HG02840 (cell line): ENCODE measurements around the gene MUC2.

Source experiments
- ATAC-seq: cut with Tn5 transposase; IDR thresholded peaks from one replicate; pipeline ENCODE4 v1.9.1; 2021; ENCODE audit warnings: mild to moderate bottlenecking, moderate library complexity, moderate number of reproducible peaks; ENCODE audit not compliant: unreplicated experiment, low FRiP score

The MUC2 gene

GRCh38 chr11:1085440-1086170 is 10.9 kb downstream of the MUC2 start:
- no peak for ATAC-seq

- no peak for ATAC-seq
Observed at GRCh38 chr11:1086171-1087102, 11.8 kb downstream of the MUC2 start.

- ATAC-seq, result no peak
Observed at GRCh38 chr11:1087279-1087960, 12.7 kb downstream of the MUC2 start.

- no peak for ATAC-seq
Observed at GRCh38 chr11:1087961-1088926, 13.6 kb downstream of the MUC2 start.

- no peak for ATAC-seq
Observed at GRCh38 chr11:1088927-1089737, 14.5 kb downstream of the MUC2 start.

- no peak for ATAC-seq
Observed at GRCh38 chr11:1089738-1090599, 15.3 kb downstream of the MUC2 start.

- no peak for ATAC-seq
Observed at GRCh38 chr11:1090600-1091331, 16.1 kb downstream of the MUC2 start.

GRCh38 chr11:1091332-1092083 is 16.8 kb downstream of the MUC2 start:
- no peak for ATAC-seq

- ATAC-seq, result no peak
Observed at GRCh38 chr11:1092145-1092670, 17.5 kb downstream of the MUC2 start.

GRCh38 chr11:1092919-1093318 is 18.2 kb downstream of the MUC2 start:
- no peak for ATAC-seq

- ATAC-seq, result no peak
Observed at GRCh38 chr11:1099519-1100355, 25.1 kb downstream of the MUC2 start.

GRCh38 chr11:1100417-1101245 is 26.0 kb downstream of the MUC2 start:
- no peak for ATAC-seq

- no peak for ATAC-seq
Observed at GRCh38 chr11:1101318-1102089, 26.8 kb downstream of the MUC2 start.
